ENCODE results near the gene MALAT1. TPM values are rescaled to one million over a fixed set of nuclear protein-coding genes. Genes with fewer than 3 reads are reported as not detected.

MALAT1 gene
- total and polyA plus RNA-seq, 2 donors = 141 to 27,753 TPM

DNA sequence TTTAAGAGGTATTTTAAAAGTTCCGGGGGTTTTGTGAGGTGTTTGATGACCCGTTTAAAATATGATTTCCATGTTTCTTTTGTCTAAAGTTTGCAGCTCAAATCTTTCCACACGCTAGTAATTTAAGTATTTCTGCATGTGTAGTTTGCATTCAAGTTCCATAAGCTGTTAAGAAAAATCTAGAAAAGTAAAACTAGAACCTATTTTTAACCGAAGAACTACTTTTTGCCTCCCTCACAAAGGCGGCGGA lies 193 bp upstream of the MALAT1 start:
- DNase-seq (ENCODE audit: extremely low spot score) = no peak
- H3K4me1 ChIP-seq (ENCODE audit: insufficient read depth) = peaks cover 1% of the 10 kb centered on the region
- WGBS = under 1% methylated on average over 6 of the region's 6 CpGs
- H3K27ac ChIP-seq (ENCODE audit: low read depth) = peak overlapping the region; percentile 100
- no peaks in the 10 kb centered on the region for H3K36me3 ChIP-seq (ENCODE audit: insufficient read depth)
- peak overlapping the region; percentile 48 for H3K4me3 ChIP-seq (ENCODE audit: low read depth, low read length)

DNA sequence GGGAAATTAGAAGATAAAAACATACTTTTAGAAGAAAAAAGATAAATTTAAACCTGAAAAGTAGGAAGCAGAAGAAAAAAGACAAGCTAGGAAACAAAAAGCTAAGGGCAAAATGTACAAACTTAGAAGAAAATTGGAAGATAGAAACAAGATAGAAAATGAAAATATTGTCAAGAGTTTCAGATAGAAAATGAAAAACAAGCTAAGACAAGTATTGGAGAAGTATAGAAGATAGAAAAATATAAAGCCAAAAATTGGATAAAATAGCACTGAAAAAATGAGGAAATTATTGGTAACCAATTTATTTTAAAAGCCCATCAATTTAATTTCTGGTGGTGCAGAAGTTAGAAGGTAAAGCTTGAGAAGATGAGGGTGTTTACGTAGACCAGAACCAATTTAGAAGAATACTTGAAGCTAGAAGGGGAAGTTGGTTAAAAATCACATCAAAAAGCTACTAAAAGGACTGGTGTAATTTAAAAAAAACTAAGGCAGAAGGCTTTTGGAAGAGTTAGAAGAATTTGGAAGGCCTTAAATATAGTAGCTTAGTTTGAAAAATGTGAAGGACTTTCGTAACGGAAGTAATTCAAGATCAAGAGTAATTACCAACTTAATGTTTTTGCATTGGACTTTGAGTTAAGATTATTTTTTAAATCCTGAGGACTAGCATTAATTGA lies 1.0 kb downstream of the MALAT1 start:
- DNase-seq (ENCODE audit: extremely low spot score) = no peak
- Histone ChIP-seq H3K4me3 (ENCODE audit: low read depth, low read length) (peak overlapping the region; percentile 78), H3K36me3 (ENCODE audit: insufficient read depth) (no peaks in the 10 kb centered on the region), H3K4me1 (ENCODE audit: insufficient read depth) (peaks cover 1% of the 10 kb centered on the region), H3K27ac (ENCODE audit: low read depth) (peak overlapping the region; percentile 98)
- 0% methylated on average over 3 of the region's 3 CpGs for WGBS

DNA sequence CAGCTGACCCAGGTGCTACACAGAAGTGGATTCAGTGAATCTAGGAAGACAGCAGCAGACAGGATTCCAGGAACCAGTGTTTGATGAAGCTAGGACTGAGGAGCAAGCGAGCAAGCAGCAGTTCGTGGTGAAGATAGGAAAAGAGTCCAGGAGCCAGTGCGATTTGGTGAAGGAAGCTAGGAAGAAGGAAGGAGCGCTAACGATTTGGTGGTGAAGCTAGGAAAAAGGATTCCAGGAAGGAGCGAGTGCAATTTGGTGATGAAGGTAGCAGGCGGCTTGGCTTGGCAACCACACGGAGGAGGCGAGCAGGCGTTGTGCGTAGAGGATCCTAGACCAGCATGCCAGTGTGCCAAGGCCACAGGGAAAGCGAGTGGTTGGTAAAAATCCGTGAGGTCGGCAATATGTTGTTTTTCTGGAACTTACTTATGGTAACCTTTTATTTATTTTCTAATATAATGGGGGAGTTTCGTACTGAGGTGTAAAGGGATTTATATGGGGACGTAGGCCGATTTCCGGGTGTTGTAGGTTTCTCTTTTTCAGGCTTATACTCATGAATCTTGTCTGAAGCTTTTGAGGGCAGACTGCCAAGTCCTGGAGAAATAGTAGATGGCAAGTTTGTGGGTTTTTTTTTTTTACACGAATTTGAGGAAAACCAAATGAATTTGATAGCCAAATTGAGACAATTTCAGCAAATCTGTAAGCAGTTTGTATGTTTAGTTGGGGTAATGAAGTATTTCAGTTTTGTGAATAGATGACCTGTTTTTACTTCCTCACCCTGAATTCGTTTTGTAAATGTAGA lies 1.7 kb downstream of the MALAT1 start:
- DNase-seq (ENCODE audit: extremely low spot score) = no peak
- WGBS = under 1% methylated on average over 20 of the region's 20 CpGs
- Histone ChIP-seq H3K4me3 (ENCODE audit: low read depth, low read length) (peak overlapping the region; percentile 74), H3K4me1 (ENCODE audit: insufficient read depth) (peaks cover 1% of the 10 kb centered on the region), H3K27ac (ENCODE audit: low read depth) (peak overlapping the region; percentile 98), H3K36me3 (ENCODE audit: insufficient read depth) (peaks cover 3% of the 10 kb centered on the region)

DNA sequence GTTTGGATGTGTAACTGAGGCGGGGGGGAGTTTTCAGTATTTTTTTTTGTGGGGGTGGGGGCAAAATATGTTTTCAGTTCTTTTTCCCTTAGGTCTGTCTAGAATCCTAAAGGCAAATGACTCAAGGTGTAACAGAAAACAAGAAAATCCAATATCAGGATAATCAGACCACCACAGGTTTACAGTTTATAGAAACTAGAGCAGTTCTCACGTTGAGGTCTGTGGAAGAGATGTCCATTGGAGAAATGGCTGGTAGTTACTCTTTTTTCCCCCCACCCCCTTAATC lies 2.3 kb downstream of the MALAT1 start:
- peak overlapping the region; percentile 74 for H3K4me3 ChIP-seq (ENCODE audit: low read depth, low read length)
- peak overlapping the region; percentile 98 for H3K27ac ChIP-seq (ENCODE audit: low read depth)
- no peak for DNase-seq (ENCODE audit: extremely low spot score)
- H3K4me1 ChIP-seq (ENCODE audit: insufficient read depth) = peaks cover 1% of the 10 kb centered on the region
- peaks cover 3% of the 10 kb centered on the region for H3K36me3 ChIP-seq (ENCODE audit: insufficient read depth)
- 0% methylated on average over 2 of the region's 2 CpGs for WGBS

DNA sequence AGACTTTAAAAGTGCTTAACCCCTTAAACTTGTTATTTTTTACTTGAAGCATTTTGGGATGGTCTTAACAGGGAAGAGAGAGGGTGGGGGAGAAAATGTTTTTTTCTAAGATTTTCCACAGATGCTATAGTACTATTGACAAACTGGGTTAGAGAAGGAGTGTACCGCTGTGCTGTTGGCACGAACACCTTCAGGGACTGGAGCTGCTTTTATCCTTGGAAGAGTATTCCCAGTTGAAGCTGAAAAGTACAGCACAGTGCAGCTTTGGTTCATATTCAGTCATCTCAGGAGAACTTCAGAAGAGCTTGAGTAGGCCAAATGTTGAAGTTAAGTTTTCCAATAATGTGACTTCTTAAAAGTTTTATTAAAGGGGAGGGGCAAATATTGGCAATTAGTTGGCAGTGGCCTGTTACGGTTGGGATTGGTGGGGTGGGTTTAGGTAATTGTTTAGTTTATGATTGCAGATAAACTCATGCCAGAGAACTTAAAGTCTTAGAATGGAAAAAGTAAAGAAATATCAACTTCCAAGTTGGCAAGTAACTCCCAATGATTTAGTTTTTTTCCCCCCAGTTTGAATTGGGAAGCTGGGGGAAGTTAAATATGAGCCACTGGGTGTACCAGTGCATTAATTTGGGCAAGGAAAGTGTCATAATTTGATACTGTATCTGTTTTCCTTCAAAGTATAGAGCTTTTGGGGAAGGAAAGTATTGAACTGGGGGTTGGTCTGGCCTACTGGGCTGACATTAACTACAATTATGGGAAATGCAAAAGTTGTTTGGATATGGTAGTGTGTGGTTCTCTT lies 2.8 kb downstream of the MALAT1 start:
- H3K27ac ChIP-seq (ENCODE audit: low read depth) = peak overlapping the region; percentile 98
- H3K4me1 ChIP-seq (ENCODE audit: insufficient read depth) = peaks cover 1% of the 10 kb centered on the region
- H3K4me3 ChIP-seq (ENCODE audit: low read depth, low read length) = peak overlapping the region; percentile 74
- no peak for DNase-seq (ENCODE audit: extremely low spot score)
- H3K36me3 ChIP-seq (ENCODE audit: insufficient read depth) = peaks cover 3% of the 10 kb centered on the region
- 0% methylated on average over 3 of the region's 3 CpGs for WGBS

DNA sequence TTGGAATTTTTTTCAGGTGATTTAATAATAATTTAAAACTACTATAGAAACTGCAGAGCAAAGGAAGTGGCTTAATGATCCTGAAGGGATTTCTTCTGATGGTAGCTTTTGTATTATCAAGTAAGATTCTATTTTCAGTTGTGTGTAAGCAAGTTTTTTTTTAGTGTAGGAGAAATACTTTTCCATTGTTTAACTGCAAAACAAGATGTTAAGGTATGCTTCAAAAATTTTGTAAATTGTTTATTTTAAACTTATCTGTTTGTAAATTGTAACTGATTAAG lies 3.4 kb downstream of the MALAT1 start:
- peak overlapping the region; percentile 74 for H3K4me3 ChIP-seq (ENCODE audit: low read depth, low read length)
- no peak for DNase-seq (ENCODE audit: extremely low spot score)
- peak overlapping the region; percentile 98 for H3K27ac ChIP-seq (ENCODE audit: low read depth)
- peaks cover 3% of the 10 kb centered on the region for H3K36me3 ChIP-seq (ENCODE audit: insufficient read depth)
- no peaks in the 10 kb centered on the region for H3K4me1 ChIP-seq (ENCODE audit: insufficient read depth)

DNA sequence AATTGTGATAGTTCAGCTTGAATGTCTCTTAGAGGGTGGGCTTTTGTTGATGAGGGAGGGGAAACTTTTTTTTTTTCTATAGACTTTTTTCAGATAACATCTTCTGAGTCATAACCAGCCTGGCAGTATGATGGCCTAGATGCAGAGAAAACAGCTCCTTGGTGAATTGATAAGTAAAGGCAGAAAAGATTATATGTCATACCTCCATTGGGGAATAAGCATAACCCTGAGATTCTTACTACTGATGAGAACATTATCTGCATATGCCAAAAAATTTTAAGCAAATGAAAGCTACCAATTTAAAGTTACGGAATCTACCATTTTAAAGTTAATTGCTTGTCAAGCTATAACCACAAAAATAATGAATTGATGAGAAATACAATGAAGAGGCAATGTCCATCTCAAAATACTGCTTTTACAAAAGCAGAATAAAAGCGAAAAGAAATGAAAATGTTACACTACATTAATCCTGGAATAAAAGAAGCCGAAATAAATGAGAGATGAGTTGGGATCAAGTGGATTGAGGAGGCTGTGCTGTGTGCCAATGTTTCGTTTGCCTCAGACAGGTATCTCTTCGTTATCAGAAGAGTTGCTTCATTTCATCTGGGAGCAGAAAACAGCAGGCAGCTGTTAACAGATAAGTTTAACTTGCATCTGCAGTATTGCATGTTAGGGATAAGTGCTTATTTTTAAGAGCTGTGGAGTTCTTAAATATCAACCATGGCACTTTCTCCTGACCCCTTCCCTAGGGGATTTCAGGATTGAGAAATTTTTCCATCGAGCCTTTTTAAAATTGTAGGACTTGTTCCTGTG lies 3.9 kb downstream of the MALAT1 start:
- Histone ChIP-seq H3K4me3 (ENCODE audit: low read depth, low read length) (peak overlapping the region; percentile 74), H3K36me3 (ENCODE audit: insufficient read depth) (peaks cover 3% of the 10 kb centered on the region), H3K4me1 (ENCODE audit: insufficient read depth) (no peaks in the 10 kb centered on the region), H3K27ac (ENCODE audit: low read depth) (no peak overlapping the region)
- WGBS = 0% methylated on average over 6 of the region's 6 CpGs
- no peak for DNase-seq (ENCODE audit: extremely low spot score)

DNA sequence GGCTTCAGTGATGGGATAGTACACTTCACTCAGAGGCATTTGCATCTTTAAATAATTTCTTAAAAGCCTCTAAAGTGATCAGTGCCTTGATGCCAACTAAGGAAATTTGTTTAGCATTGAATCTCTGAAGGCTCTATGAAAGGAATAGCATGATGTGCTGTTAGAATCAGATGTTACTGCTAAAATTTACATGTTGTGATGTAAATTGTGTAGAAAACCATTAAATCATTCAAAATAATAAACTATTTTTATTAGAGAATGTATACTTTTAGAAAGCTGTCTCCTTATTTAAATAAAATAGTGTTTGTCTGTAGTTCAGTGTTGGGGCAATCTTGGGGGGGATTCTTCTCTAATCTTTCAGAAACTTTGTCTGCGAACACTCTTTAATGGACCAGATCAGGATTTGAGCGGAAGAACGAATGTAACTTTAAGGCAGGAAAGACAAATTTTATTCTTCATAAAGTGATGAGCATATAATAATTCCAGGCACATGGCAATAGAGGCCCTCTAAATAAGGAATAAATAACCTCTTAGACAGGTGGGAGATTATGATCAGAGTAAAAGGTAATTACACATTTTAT lies 4.6 kb downstream of the MALAT1 start:
- Histone ChIP-seq H3K27ac (ENCODE audit: low read depth) (no peak overlapping the region), H3K4me1 (ENCODE audit: insufficient read depth) (no peaks in the 10 kb centered on the region), H3K36me3 (ENCODE audit: insufficient read depth) (peaks cover 3% of the 10 kb centered on the region), H3K4me3 (ENCODE audit: low read depth, low read length) (peak overlapping the region; percentile 74)
- 1% methylated on average over 3 of the region's 3 CpGs for WGBS
- DNase-seq (ENCODE audit: extremely low spot score) = no peak

DNA sequence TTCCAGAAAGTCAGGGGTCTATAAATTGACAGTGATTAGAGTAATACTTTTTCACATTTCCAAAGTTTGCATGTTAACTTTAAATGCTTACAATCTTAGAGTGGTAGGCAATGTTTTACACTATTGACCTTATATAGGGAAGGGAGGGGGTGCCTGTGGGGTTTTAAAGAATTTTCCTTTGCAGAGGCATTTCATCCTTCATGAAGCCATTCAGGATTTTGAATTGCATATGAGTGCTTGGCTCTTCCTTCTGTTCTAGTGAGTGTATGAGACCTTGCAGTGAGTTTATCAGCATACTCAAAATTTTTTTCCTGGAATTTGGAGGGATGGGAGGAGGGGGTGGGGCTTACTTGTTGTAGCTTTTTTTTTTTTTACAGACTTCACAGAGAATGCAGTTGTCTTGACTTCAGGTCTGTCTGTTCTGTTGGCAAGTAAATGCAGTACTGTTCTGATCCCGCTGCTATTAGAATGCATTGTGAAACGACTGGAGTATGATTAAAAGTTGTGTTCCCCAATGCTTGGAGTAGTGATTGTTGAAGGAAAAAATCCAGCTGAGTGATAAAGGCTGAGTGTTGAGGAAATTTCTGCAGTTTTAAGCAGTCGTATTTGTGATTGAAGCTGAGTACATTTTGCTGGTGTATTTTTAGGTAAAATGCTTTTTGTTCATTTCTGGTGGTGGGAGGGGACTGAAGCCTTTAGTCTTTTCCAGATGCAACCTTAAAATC lies 5.3 kb downstream of the MALAT1 start:
- WGBS = under 1% methylated on average over 3 of the region's 3 CpGs
- Histone ChIP-seq H3K36me3 (ENCODE audit: insufficient read depth) (peaks cover 3% of the 10 kb centered on the region), H3K4me3 (ENCODE audit: low read depth, low read length) (peak overlapping the region; percentile 74), H3K4me1 (ENCODE audit: insufficient read depth) (no peaks in the 10 kb centered on the region), H3K27ac (ENCODE audit: low read depth) (no peak overlapping the region)
- peak; percentile 59 for DNase-seq (ENCODE audit: extremely low spot score)

DNA sequence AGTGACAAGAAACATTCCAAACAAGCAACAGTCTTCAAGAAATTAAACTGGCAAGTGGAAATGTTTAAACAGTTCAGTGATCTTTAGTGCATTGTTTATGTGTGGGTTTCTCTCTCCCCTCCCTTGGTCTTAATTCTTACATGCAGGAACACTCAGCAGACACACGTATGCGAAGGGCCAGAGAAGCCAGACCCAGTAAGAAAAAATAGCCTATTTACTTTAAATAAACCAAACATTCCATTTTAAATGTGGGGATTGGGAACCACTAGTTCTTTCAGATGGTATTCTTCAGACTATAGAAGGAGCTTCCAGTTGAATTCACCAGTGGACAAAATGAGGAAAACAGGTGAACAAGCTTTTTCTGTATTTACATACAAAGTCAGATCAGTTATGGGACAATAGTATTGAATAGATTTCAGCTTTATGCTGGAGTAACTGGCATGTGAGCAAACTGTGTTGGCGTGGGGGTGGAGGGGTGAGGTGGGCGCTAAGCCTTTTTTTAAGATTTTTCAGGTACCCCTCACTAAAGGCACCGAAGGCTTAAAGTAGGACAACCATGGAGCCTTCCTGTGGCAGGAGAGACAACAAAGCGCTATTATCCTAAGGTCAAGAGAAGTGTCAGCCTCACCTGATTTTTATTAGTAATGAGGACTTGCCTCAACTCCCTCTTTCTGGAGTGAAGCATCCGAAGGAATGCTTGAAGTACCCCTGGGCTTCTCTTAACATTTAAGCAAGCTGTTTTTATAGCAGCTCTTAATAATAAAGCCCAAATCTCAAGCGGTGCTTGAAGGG lies 6.0 kb downstream of the MALAT1 start:
- WGBS = 6% methylated on average over 8 of the region's 8 CpGs
- Histone ChIP-seq H3K36me3 (ENCODE audit: insufficient read depth) (peaks cover 3% of the 10 kb centered on the region), H3K4me1 (ENCODE audit: insufficient read depth) (no peaks in the 10 kb centered on the region), H3K4me3 (ENCODE audit: low read depth, low read length) (peak overlapping the region; percentile 74), H3K27ac (ENCODE audit: low read depth) (peak overlapping the region; percentile 67)
- DNase-seq (ENCODE audit: extremely low spot score) = no peak

DNA sequence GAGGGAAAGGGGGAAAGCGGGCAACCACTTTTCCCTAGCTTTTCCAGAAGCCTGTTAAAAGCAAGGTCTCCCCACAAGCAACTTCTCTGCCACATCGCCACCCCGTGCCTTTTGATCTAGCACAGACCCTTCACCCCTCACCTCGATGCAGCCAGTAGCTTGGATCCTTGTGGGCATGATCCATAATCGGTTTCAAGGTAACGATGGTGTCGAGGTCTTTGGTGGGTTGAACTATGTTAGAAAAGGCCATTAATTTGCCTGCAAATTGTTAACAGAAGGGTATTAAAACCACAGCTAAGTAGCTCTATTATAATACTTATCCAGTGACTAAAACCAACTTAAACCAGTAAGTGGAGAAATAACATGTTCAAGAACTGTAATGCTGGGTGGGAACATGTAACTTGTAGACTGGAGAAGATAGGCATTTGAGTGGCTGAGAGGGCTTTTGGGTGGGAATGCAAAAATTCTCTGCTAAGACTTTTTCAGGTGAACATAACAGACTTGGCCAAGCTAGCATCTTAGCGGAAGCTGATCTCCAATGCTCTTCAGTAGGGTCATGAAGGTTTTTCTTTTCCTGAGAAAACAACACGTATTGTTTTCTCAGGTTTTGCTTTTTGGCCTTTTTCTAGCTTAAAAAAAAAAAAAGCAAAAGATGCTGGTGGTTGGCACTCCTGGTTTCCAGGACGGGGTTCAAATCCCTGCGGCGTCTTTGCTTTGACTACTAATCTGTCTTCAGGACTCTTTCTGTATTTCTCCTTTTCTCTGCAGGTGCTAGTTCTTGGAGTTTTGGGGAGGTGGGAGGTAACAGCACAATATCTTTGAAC lies 6.8 kb downstream of the MALAT1 start:
- Histone ChIP-seq H3K27ac (ENCODE audit: low read depth) (peak overlapping the region; percentile 67), H3K4me1 (ENCODE audit: insufficient read depth) (no peaks in the 10 kb centered on the region), H3K4me3 (ENCODE audit: low read depth, low read length) (peak overlapping the region; percentile 74), H3K36me3 (ENCODE audit: insufficient read depth) (peaks cover 3% of the 10 kb centered on the region)
- 14% methylated on average over 12 of the region's 12 CpGs for WGBS
- no peak for DNase-seq (ENCODE audit: extremely low spot score)
